ENCODE results near the gene BBOF1. TPM values are rescaled to one million over a fixed set of nuclear protein-coding genes. Genes with fewer than 3 reads are reported as not detected.

The BBOF1 gene
- total and polyA plus RNA-seq, 2 donors (not counting 3 experiments of a cell fraction or from before 2014, with no cell fraction given) = 0.63 to 2.3 TPM

GRCh38 chr14:74083784-74084276 is 64.7 kb downstream of the BBOF1 start:
- CTCF ChIA-PET = interaction anchor here (1.7 kb wide), 1 partner anchor 17 kb away, joined by 7 read pairs; no protein-coding TSS in a partner anchor
- H3K9me3 ChIP-seq (replicated peaks; ENCODE audit: control insufficient read depth, insufficient read depth, low read length) = no peaks in the 10 kb centered on the region
- intact Hi-C loops (cut with micrococcal nuclease) (loop anchor here (1.0 kb wide), 2 partner anchors 18 to 65 kb away; partner anchors contain the start of genes BBOF1 and ENTPD5), dilution Hi-C loops (cut with MboI; ENCODE audit: extremely low pct_ligation_motif_present, low sequenced_read_pairs) (no loop called here)
- no peaks in the 10 kb centered on the region for H4K20me1 ChIP-seq (replicated peaks; ENCODE audit: control insufficient read depth, extremely low read depth, insufficient read depth, low read length)
- peak overlapping the region; percentile 57 for H3K9ac ChIP-seq (replicated peaks; ENCODE audit: extremely low read depth, insufficient read depth, low read length)
- H3K27ac ChIP-seq (ENCODE audit: insufficient read depth, low read depth, low read length) = no peak overlapping the region
- H3K9me1 ChIP-seq (replicated peaks; ENCODE audit: control insufficient read depth, extremely low read depth, insufficient read depth, low read length) = no peaks in the 10 kb centered on the region
- no peaks in the 10 kb centered on the region for H3K79me2 ChIP-seq (ENCODE audit: control insufficient read depth, insufficient read depth, low read length)
- no peaks in the 10 kb centered on the region for H3K27me3 ChIP-seq (ENCODE audit: control insufficient read depth in 2 of 2, insufficient read depth in 2 of 2, low read length in 2 of 2)
- peak overlapping the region; percentile 20 to 73 (median 53) for H3K4me3 ChIP-seq (replicated peaks in 1 of 3; ENCODE audit: insufficient read depth in 1 of 3, low read depth in 1 of 3, low read length in 3 of 3)
- TF ChIP-seq MYC (IDR thresholded peaks at IDR 0.05; ENCODE audit: low read depth, low read length) (no peak), FOS (IDR thresholded peaks at IDR 0.05; ENCODE audit: borderline replicate concordance, insufficient read depth, low read length) (no peak), JUN (IDR thresholded peaks at IDR 0.05; ENCODE audit: borderline replicate concordance, insufficient read depth, insufficient read length, low read depth) (no peak), POLR2A (IDR thresholded peaks at IDR 0.05; ENCODE audit: low read depth, low read length) (no peak)
- DNase-seq (ENCODE audit: low read depth, low spot score) (no peak), FAIRE-seq (no peak)
- no peaks in the 10 kb centered on the region for H3K36me3 ChIP-seq (ENCODE audit: control insufficient read depth in 2 of 2, extremely low read depth in 1 of 2, insufficient read depth in 2 of 2, low read length in 2 of 2)
- peak overlapping the region; percentile 78 for H2AFZ ChIP-seq (ENCODE audit: low read depth, low read length)
- POLR2A ChIA-PET = no interaction called here
- peak overlapping the region; percentile 49 for H3K4me2 ChIP-seq (ENCODE audit: insufficient read depth, low read length)
- peaks cover 33% of the 10 kb centered on the region for H3K4me1 ChIP-seq (ENCODE audit: control insufficient read depth, extremely low read depth, insufficient read depth, low read length)
- BruUV-seq (replicated peaks) = TSS peak; percentile 57

- Histone ChIP-seq H3K4me1 (ENCODE audit: control insufficient read depth, extremely low read depth, insufficient read depth, low read length) (peaks cover 33% of the 10 kb centered on the region), H3K9me3 (replicated peaks; ENCODE audit: control insufficient read depth, insufficient read depth, low read length) (no peaks in the 10 kb centered on the region), H3K79me2 (ENCODE audit: control insufficient read depth, insufficient read depth, low read length) (no peaks in the 10 kb centered on the region), H3K9ac (replicated peaks; ENCODE audit: extremely low read depth, insufficient read depth, low read length) (peak within 1 kb of the TSS; percentile 88), H4K20me1 (replicated peaks; ENCODE audit: control insufficient read depth, extremely low read depth, insufficient read depth, low read length) (no peaks in the 10 kb centered on the region), H3K9me1 (replicated peaks; ENCODE audit: control insufficient read depth, extremely low read depth, insufficient read depth, low read length) (no peaks in the 10 kb centered on the region), H3K4me2 (ENCODE audit: insufficient read depth, low read length) (peak within 1 kb of the TSS; percentile 91), H3K4me3 (replicated peaks in 1 of 3; ENCODE audit: insufficient read depth in 1 of 3, low read depth in 1 of 3, low read length in 3 of 3) (peak within 1 kb of the TSS; percentile 34 to 87 (median 73)), H3K36me3 (ENCODE audit: control insufficient read depth in 2 of 2, extremely low read depth in 1 of 2, insufficient read depth in 2 of 2, low read length in 2 of 2) (no peaks in the 10 kb centered on the region), H3K27me3 (ENCODE audit: control insufficient read depth in 2 of 2, insufficient read depth in 2 of 2, low read length in 2 of 2) (no peaks in the 10 kb centered on the region), H3K27ac (ENCODE audit: insufficient read depth, low read depth, low read length) (peak within 1 kb of the TSS; percentile 57), H2AFZ (ENCODE audit: low read depth, low read length) (peak within 1 kb of the TSS; percentile 78)
- TF ChIP-seq POLR2A (IDR thresholded peaks at IDR 0.05; ENCODE audit: low read depth, low read length) (peak; percentile 55), CTCF (IDR thresholded peaks at IDR 0.05; ENCODE audit: extremely low read depth in 1 of 2, insufficient read depth in 1 of 2, low read depth in 1 of 2, low read length in 2 of 2) (peak in 1 of 2 donors; percentile 25), POLR2AphosphoS5 (IDR thresholded peaks at IDR 0.05; ENCODE audit: insufficient read depth, low read depth, low read length) (peak; percentile 68), MAX (IDR thresholded peaks at IDR 0.05; ENCODE audit: insufficient read depth, insufficient read length) (peak; percentile 70), FOS (IDR thresholded peaks at IDR 0.05; ENCODE audit: borderline replicate concordance, insufficient read depth, low read length) (no peak)
- DNase-seq (ENCODE audit: low read depth, low spot score) (peak; percentile 100), FAIRE-seq (peak; percentile 99)
- POLR2A ChIA-PET = no interaction called here
- dilution Hi-C loops (cut with MboI; ENCODE audit: extremely low pct_ligation_motif_present, low sequenced_read_pairs) (no loop called here), intact Hi-C loops (cut with micrococcal nuclease) (loop anchor here (1.0 kb wide), 2 partner anchors 18 to 65 kb away; partner anchors contain the start of genes BBOF1 and ENTPD5)
- no TSS peak for BruUV-seq (replicated peaks)
- CTCF ChIA-PET = interaction anchor here (1.7 kb wide), 1 partner anchor 18 kb away, joined by 7 read pairs; no protein-coding TSS in a partner anchor
Observed at GRCh38 chr14:74084277-74085046, 65.3 kb downstream of the BBOF1 start, which contains the start of the genes ALDH6A1 and LIN52. Gene ALDH6A1, minus strand, starts transcription at chr14:74084453. Its CDS starts 59 bp downstream, at chr14:74084394. Gene LIN52, plus strand, starts transcription at chr14:74084956. Its CDS starts 19 bp downstream, at chr14:74084975.

Data from endothelial cell of umbilical vein (primary cell).